Measurements from ENCODE around the gene FBXW5.

FBXW5 gene

GRCh38 chr9:136977223-136977622 is 32.7 kb upstream of the FBXW5 start, which contains the start of gene PTGDS:
PTGDS (plus strand) TSS chr9:136977504; CDS start chr9:136977579, 75 bp downstream.
- no peak for DNase-seq

GRCh38 chr9:136975644-136976043 is 31.1 kb upstream of the FBXW5 start:
- DNase-seq: no peak

GRCh38 chr9:136974817-136975535 is 30.4 kb upstream of the FBXW5 start:
- no peak for DNase-seq

- no peak for DNase-seq
These were observed 29.4 kb upstream of the FBXW5 start for GRCh38 chr9:136973618-136974617.

GRCh38 chr9:136972743-136973142 is 28.2 kb upstream of the FBXW5 start:
- DNase-seq: no peak

- DNase-seq: no peak
These were observed 27.8 kb upstream of the FBXW5 start for GRCh38 chr9:136972335-136972734.

- no peak for DNase-seq
These were observed 27.2 kb upstream of the FBXW5 start for GRCh38 chr9:136971746-136972145.

GRCh38 chr9:136970361-136970760 is 25.8 kb upstream of the FBXW5 start:
- DNase-seq: no peak

GRCh38 chr9:136969774-136970173 is 25.2 kb upstream of the FBXW5 start:
- DNase-seq: no peak

GRCh38 chr9:136969150-136969549 is 24.6 kb upstream of the FBXW5 start:
- DNase-seq: no peak

GRCh38 chr9:136968333-136969127 is 24.0 kb upstream of the FBXW5 start:
- DNase-seq: no peak

- DNase-seq: no peak
These were observed 21.4 kb upstream of the FBXW5 start for GRCh38 chr9:136965771-136966484.

- DNase-seq: no peak
These were observed 20.4 kb upstream of the FBXW5 start for GRCh38 chr9:136964833-136965422.

- no peak for DNase-seq
These were observed 19.7 kb upstream of the FBXW5 start for GRCh38 chr9:136964171-136964689.

- DNase-seq: no peak
These were observed 19.2 kb upstream of the FBXW5 start for GRCh38 chr9:136963751-136964150.

GRCh38 chr9:136963341-136963740 is 18.8 kb upstream of the FBXW5 start:
- DNase-seq: no peak

GRCh38 chr9:136962701-136963248 is 18.2 kb upstream of the FBXW5 start:
- no peak for DNase-seq

GRCh38 chr9:136962163-136962562 is 17.6 kb upstream of the FBXW5 start:
- no peak for DNase-seq

GRCh38 chr9:136961279-136962065 is 16.9 kb upstream of the FBXW5 start:
- DNase-seq: no peak

GRCh38 chr9:136960938-136961275 is 16.4 kb upstream of the FBXW5 start:
- no peak for DNase-seq

All from kidney glomerular epithelial cell (primary cell).